Choroid plexus epithelial cell (primary cell): Measurements from ENCODE around the gene PGC.

ENCODE experiments used
- DNase-seq: peaks from one replicate; pipeline ENCODE4 v3.0.0-alpha.2; 2010; ENCODE audit warnings: low read depth
- H3K4me3 ChIP-seq: 2 replicates; pipeline ENCODE4 v1.5.1; 2011; ENCODE audit warnings: low read depth, mild to moderate bottlenecking, control low read depth, low read length, moderate library complexity
- CTCF ChIP-seq: conservative IDR thresholded peaks from 2 replicates; pipeline ENCODE4 v1.5.1; 2011; ENCODE audit warnings: low read depth, mild to moderate bottlenecking, control low read depth, inconsistent platforms, low read length, moderate library complexity

PGC gene

GRCh38 chr6:41721414-41721813 is 25.8 kb downstream of the PGC start:
- TF ChIP-seq CTCF, result no peak
- no peak overlapping the region for H3K4me3 ChIP-seq
- no peak for DNase-seq

GRCh38 chr6:41720783-41721182 is 26.4 kb downstream of the PGC start:
- DNase-seq, result no peak
- H3K4me3 ChIP-seq, result no peak overlapping the region
- no peak for TF ChIP-seq CTCF

GRCh38 chr6:41720262-41720620 is 27.0 kb downstream of the PGC start:
- TF ChIP-seq CTCF, result no peak
- no peak for DNase-seq
- H3K4me3 ChIP-seq, result no peak overlapping the region

- no peak for TF ChIP-seq CTCF
- no peak overlapping the region for H3K4me3 ChIP-seq
- no peak for DNase-seq
Measured at GRCh38 chr6:41719436-41720261, 27.5 kb downstream of the PGC start.

GRCh38 chr6:41718828-41719227 is 28.4 kb downstream of the PGC start:
- TF ChIP-seq CTCF, result no peak
- H3K4me3 ChIP-seq, result no peak overlapping the region
- DNase-seq, result no peak

- TF ChIP-seq CTCF, result no peak
- no peak overlapping the region for H3K4me3 ChIP-seq
- no peak for DNase-seq
Measured at GRCh38 chr6:41717392-41717736, 29.8 kb downstream of the PGC start.
